Measurements from ENCODE around the gene SYT7. TPM values are rescaled to one million over a fixed set of nuclear protein-coding genes. Genes with fewer than 3 reads are reported as not detected.

SYT7 gene
- total RNA-seq, 1 experiment from 2014 or later: 25.2 TPM

DNA sequence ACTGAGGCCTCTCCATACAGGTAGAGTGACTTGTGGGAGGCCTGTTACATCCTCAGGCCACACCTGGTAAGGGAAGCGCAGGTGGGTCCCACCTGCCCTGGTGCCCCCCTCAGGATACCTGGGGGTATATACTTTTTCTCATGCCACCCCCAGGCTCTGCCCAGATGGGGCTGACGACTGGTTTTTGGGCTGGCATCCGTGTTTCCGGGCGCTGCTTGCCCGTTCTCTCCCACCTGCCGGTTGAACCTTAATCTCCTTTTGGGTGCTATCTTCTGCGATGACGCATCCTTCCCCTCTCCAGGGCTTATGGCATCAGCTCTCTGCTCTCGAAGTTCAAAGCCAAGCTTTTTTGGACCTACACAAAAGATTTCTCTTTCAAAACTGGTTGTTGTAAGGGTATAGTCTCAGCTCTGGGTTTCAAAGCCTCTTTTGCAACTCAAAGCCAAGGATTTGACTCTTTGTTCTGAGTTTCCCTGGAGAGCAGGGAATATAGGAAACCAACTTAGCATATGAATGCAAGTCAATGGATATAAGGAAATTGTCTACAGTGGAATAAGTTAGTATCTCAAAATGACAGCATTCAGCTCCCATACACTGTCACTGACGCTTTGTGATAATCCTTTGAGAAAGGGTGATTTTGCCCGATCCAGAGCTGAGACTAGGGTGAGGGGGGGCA lies 80.9 kb downstream of the SYT7 start:
- no peak for DNase-seq (ENCODE audit: unreplicated experiment)
- ChIA-PET POLR2A (no interaction called here), CTCF (interaction anchor here (0.6 to 2.1 kb wide), 4 partner anchors 23 to 501 kb away, joined by 3 to 10 read pairs (median 6); no protein-coding TSS in a partner anchor)
- no peaks in the 10 kb centered on the region for H3K9me3 Mint-ChIP-seq (ENCODE audit: unreplicated experiment)
- no peak overlapping the region for H3K4me3 Mint-ChIP-seq (ENCODE audit: unreplicated experiment)
- BruUV-seq (replicated peaks): no TSS peak
- H3K27me3 Mint-ChIP-seq (ENCODE audit: insufficient read depth, unreplicated experiment): no peaks in the 10 kb centered on the region
- H3K4me1 Mint-ChIP-seq (ENCODE audit: insufficient read depth, unreplicated experiment): no peaks in the 10 kb centered on the region
- H3K36me3 Mint-ChIP-seq (ENCODE audit: insufficient read depth, unreplicated experiment): no peaks in the 10 kb centered on the region
- TF ChIP-seq, protein P1, sequence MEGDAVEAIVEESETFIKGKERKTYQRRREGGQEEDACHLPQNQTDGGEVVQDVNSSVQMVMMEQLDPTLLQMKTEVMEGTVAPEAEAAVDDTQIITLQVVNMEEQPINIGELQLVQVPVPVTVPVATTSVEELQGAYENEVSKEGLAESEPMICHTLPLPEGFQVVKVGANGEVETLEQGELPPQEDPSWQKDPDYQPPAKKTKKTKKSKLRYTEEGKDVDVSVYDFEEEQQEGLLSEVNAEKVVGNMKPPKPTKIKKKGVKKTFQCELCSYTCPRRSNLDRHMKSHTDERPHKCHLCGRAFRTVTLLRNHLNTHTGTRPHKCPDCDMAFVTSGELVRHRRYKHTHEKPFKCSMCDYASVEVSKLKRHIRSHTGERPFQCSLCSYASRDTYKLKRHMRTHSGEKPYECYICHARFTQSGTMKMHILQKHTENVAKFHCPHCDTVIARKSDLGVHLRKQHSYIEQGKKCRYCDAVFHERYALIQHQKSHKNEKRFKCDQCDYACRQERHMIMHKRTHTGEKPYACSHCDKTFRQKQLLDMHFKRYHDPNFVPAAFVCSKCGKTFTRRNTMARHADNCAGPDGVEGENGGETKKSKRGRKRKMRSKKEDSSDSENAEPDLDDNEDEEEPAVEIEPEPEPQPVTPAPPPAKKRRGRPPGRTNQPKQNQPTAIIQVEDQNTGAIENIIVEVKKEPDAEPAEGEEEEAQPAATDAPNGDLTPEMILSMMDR (IDR thresholded peaks at IDR 0.05; ENCODE audit: unreplicated experiment): no peak
- intact Hi-C loops (cut with micrococcal nuclease): no loop called here
- H3K27ac Mint-ChIP-seq (ENCODE audit: low read depth, unreplicated experiment): no peak overlapping the region

DNA sequence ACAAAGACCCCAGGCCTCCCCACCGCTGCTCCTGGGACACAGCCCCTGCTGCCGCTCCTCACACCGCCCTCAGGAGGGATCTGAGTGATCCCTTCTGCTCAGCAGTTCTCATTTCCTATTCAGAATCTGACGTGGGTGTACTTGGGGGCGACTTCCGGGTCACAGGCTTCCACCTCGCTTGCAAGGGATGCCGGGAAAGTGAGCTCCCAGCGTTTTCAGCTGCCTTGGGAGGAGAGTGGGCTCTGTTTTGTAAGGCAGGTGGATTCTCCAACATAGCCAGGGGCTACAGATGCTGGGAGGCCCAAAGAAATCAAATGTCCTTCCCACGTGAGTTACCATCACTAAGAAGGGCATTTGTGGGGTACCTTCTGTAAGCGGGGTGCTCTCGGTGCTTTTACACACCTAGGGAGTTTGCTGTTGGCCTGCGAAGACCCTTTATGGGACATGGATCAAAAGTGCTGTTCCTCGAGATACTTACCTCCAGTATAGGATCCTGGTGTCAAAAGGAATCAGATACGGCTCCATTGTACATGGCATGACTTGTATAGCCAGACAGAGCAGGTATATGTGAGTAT lies 82.0 kb downstream of the SYT7 start:
- ChIA-PET POLR2A (no interaction called here), CTCF (no interaction called here)
- TF ChIP-seq, protein P1 (IDR thresholded peaks at IDR 0.05; ENCODE audit: unreplicated experiment): no peak
- no peaks in the 10 kb centered on the region for H3K4me1 Mint-ChIP-seq (ENCODE audit: insufficient read depth, unreplicated experiment)
- intact Hi-C loops (cut with micrococcal nuclease): no loop called here
- no peak overlapping the region for H3K27ac Mint-ChIP-seq (ENCODE audit: low read depth, unreplicated experiment)
- no peaks in the 10 kb centered on the region for H3K36me3 Mint-ChIP-seq (ENCODE audit: insufficient read depth, unreplicated experiment)
- H3K27me3 Mint-ChIP-seq (ENCODE audit: insufficient read depth, unreplicated experiment): no peaks in the 10 kb centered on the region
- no TSS peak for BruUV-seq (replicated peaks)
- no peak overlapping the region for H3K4me3 Mint-ChIP-seq (ENCODE audit: unreplicated experiment)
- no peaks in the 10 kb centered on the region for H3K9me3 Mint-ChIP-seq (ENCODE audit: unreplicated experiment)
- no peak for DNase-seq (ENCODE audit: unreplicated experiment)

DNA sequence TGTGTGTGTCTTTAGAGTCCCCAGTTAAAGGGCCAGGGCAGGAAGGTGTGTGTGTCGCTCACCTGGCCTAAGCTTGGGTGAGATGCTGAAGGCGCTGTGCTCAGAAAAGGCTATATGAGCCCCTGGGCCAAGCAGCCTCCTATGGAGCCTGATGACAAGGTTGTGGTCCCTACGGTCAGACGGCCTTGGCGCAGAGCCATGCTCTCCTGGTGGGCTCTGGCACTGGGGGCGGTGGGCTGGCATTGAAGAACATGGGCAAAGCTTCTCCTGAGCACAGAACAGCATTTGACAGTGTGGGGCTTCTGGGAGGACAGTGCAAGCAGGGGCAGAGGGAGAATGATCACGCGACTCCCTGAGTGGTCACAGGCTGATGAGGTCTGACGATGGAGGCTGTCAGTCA lies 83.0 kb downstream of the SYT7 start:
- H3K4me1 Mint-ChIP-seq (ENCODE audit: insufficient read depth, unreplicated experiment): no peaks in the 10 kb centered on the region
- BruUV-seq (replicated peaks): no TSS peak
- POLR2A ChIA-PET: no interaction called here
- no peaks in the 10 kb centered on the region for H3K36me3 Mint-ChIP-seq (ENCODE audit: insufficient read depth, unreplicated experiment)
- CTCF ChIA-PET: no interaction called here
- no peak overlapping the region for H3K4me3 Mint-ChIP-seq (ENCODE audit: unreplicated experiment)
- no peak for DNase-seq (ENCODE audit: unreplicated experiment)
- no peaks in the 10 kb centered on the region for H3K27me3 Mint-ChIP-seq (ENCODE audit: insufficient read depth, unreplicated experiment)
- no peaks in the 10 kb centered on the region for H3K9me3 Mint-ChIP-seq (ENCODE audit: unreplicated experiment)
- no peak overlapping the region for H3K27ac Mint-ChIP-seq (ENCODE audit: low read depth, unreplicated experiment)
- intact Hi-C loops (cut with micrococcal nuclease): no loop called here
- TF ChIP-seq, protein P1 (IDR thresholded peaks at IDR 0.05; ENCODE audit: unreplicated experiment): no peak

DNA sequence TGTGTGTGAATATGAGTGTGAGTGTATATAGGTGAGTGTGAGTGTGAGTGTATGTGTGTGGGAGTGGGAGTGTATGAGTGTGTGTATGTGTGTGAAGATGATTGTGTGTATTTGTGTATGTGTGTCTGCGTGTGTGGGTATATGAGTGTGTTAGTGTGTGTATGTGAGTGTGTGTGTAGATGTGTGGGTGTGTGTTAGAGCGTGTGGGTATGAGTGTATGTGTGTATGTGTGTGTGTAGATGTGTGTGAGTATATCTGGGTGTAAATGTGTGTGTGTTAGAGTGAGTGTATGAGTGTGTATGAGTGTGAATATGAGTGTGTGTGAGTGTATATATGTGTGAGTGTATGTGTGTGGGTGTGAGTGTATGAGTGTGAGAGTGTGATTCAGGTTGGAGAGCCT lies 83.4 kb downstream of the SYT7 start:
- no peak overlapping the region for H3K27ac Mint-ChIP-seq (ENCODE audit: low read depth, unreplicated experiment)
- H3K9me3 Mint-ChIP-seq (ENCODE audit: unreplicated experiment): no peaks in the 10 kb centered on the region
- intact Hi-C loops (cut with micrococcal nuclease): no loop called here
- POLR2A ChIA-PET: no interaction called here
- no peak overlapping the region for H3K4me3 Mint-ChIP-seq (ENCODE audit: unreplicated experiment)
- no peaks in the 10 kb centered on the region for H3K27me3 Mint-ChIP-seq (ENCODE audit: insufficient read depth, unreplicated experiment)
- TF ChIP-seq, protein P1 (IDR thresholded peaks at IDR 0.05; ENCODE audit: unreplicated experiment): no peak
- CTCF ChIA-PET: no interaction called here
- no peaks in the 10 kb centered on the region for H3K36me3 Mint-ChIP-seq (ENCODE audit: insufficient read depth, unreplicated experiment)
- no peak for DNase-seq (ENCODE audit: unreplicated experiment)
- H3K4me1 Mint-ChIP-seq (ENCODE audit: insufficient read depth, unreplicated experiment): no peaks in the 10 kb centered on the region
- BruUV-seq (replicated peaks): no TSS peak

All from MCF 10A (cell line).